GM06990 (cell line): ENCODE data around the gene KISS1.

ENCODE experiments used
- DNase-seq: peaks from one replicate; pipeline ENCODE4 v3.0.0-alpha.2; 2011; ENCODE audit not compliant: insufficient read length; ENCODE audit errors: extremely low read depth
- H3K27me3 ChIP-seq: replicated peaks from 2 replicates; pipeline ENCODE4 v1.6.0; 2011; ENCODE audit warnings: low read length; ENCODE audit not compliant: control insufficient read depth, insufficient read depth
- H3K36me3 ChIP-seq: 2 replicates; pipeline ENCODE4 v1.5.1; 2011; ENCODE audit warnings: low read length; ENCODE audit not compliant: control insufficient read depth, insufficient read depth
- H3K4me3 ChIP-seq: replicated peaks from 2 replicates; pipeline ENCODE4 v1.5.1; 2011; ENCODE audit warnings: low read depth, mild to moderate bottlenecking, control low read depth, low read length
- TF ChIP-seq, protein P1 (sequence below): IDR thresholded peaks from 2 replicates; pipeline ENCODE4 v1.5.1; 2011; ENCODE audit warnings: low read length, control low read depth, mild to moderate bottlenecking, inconsistent platforms; ENCODE audit not compliant: insufficient read depth, poor library complexity, severe bottlenecking

Gene KISS1

DNA sequence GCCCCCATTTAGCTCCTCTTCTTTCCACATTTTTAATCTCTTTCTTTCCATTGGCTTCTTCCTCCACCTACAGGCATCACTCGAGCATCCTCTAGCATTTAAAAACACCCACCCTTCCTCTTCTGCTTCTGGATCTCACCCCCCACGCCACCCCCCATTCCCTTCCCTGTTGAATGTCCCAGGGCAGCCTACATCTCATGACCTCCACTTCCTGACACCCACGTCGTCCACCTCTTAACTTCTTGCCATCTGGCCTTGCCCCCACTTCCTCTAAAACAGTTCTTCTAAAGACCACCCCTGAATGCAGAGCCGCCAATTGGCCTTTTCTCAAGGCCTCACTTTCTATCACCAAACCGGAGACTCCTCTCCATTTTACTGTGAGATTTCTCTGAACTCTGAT lies 38.3 kb downstream of the KISS1 start:
- TF ChIP-seq, protein P1, sequence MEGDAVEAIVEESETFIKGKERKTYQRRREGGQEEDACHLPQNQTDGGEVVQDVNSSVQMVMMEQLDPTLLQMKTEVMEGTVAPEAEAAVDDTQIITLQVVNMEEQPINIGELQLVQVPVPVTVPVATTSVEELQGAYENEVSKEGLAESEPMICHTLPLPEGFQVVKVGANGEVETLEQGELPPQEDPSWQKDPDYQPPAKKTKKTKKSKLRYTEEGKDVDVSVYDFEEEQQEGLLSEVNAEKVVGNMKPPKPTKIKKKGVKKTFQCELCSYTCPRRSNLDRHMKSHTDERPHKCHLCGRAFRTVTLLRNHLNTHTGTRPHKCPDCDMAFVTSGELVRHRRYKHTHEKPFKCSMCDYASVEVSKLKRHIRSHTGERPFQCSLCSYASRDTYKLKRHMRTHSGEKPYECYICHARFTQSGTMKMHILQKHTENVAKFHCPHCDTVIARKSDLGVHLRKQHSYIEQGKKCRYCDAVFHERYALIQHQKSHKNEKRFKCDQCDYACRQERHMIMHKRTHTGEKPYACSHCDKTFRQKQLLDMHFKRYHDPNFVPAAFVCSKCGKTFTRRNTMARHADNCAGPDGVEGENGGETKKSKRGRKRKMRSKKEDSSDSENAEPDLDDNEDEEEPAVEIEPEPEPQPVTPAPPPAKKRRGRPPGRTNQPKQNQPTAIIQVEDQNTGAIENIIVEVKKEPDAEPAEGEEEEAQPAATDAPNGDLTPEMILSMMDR, result no peak
- Histone ChIP-seq H3K27me3 (no peaks in the 10 kb centered on the region; the same call in 1 of the 2 replicates), H3K36me3 (no peaks in the 10 kb centered on the region), H3K4me3 (no peak overlapping the region)
- no peak for DNase-seq

DNA sequence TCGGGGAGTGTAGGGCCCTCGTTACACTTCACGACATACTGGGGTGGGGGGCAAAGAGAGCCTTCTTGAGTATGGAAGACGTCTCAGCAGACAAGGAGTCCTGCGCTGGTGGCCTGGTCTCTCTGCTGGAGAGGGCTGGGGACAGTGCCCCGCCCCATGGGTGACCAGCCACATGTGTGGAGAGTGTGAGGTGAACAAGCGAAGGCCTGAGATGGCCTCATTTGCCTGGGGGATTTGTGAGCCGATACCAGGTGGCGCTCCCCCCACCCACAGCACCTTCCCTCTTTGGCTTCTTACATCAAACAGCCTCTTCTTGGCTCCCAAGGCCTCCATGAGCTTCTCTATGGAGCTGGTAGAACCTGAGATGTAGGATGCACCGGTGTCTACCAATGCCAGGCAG lies 40.4 kb downstream of the KISS1 start:
- Histone ChIP-seq H3K4me3 (no peak overlapping the region), H3K27me3 (no peaks in the 10 kb centered on the region; the same call in 1 of the 2 replicates), H3K36me3 (no peaks in the 10 kb centered on the region)
- TF ChIP-seq, protein P1, result no peak
- DNase-seq, result no peak

DNA sequence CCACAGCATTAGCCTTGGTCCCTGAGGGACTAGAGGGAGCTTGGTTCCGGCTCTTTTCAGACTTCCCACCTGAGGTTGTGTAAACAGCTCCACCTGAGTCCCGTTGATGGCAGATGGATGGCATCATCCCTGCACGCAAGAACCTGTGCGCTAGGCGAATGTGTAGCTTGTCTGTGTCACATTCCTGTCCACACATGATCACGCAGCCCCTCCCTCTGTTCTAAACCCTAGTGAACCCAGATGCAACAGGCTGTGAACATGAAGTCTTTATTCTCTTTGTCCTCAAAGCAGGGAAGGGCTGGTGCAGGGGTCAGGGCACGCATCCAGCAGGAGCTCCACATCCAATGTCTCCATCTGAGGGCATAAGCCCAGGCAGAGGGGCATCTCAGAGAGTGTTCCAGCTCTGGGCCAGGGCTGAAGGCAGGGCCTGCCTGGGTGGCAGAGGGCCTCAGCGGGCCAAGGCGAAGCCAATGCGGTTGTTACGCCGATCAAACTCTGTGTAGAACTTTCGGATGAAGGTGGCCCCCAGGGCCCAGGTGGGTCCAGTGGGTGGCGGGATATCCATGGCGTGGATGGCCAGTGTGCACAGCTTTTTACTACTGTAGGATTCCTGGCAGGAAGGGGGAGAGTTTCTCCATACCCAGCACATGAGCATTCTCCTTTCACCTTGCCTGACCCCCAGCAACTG lies 41.6 kb downstream of the KISS1 start:
- DNase-seq, result no peak
- H3K36me3 ChIP-seq, result no peaks in the 10 kb centered on the region
- TF ChIP-seq, protein P1, result no peak
- no peak overlapping the region for H3K4me3 ChIP-seq
- no peaks in the 10 kb centered on the region; the same call in 1 of the 2 replicates for H3K27me3 ChIP-seq

DNA sequence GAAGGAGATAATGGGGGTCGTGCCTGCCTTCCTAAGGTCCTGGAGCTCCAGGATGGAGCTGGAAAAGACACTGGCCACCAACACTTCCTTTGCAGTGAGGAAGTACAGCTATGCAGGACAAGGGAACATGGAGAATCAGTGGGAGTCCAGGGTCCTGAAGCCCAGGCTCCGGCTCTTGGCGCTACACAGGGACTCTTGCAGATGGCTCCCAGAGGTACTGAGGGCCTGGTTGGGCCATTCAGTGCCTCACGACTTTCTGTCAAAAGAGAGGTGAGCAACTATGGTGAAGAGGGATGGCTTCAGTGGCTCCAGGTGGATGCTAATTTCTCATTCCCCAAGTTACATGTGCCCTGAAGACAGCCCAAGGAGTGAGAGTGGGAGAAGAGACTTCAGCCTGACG lies 42.6 kb downstream of the KISS1 start:
- TF ChIP-seq, protein P1, result no peak
- H3K27me3 ChIP-seq, result no peaks in the 10 kb centered on the region; the same call in 1 of the 2 replicates
- H3K36me3 ChIP-seq, result no peaks in the 10 kb centered on the region
- H3K4me3 ChIP-seq, result no peak overlapping the region
- no peak for DNase-seq

DNA sequence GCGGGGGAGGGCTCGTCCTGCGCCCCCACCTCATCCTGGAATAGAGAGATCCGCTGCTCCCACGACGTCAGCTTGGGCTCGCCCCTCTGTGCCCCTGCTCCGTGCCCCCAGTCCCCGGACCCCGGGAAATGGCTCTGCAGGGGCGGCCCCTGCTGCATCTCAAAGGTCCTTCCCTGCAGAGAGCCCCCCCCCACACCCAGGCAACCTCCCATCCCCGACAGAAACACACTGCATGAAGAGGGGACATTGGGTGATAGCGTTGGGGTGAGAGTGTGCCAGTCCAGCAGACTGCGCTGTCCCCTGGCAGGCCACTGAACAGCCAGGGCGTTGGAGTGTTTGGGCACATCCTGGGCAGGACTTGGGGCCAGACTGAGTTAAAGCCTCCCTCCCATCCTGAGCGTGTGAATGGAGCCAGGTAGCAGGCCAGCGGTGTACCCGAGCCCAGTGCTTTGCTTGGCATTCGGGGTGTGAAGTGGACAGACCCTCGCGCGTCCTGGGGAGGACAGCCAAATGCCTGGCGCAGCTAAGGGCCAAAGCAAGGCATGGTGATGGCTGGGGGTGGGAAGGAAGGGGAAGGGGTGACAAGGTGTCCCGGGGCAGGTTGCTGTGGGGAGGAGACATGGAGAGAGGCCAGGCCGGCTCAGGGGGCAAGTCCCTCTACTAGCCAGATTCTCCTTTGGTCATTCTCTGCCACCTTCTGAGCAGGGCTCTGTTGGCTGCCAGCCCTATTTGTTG lies 43.8 kb downstream of the KISS1 start:
- Histone ChIP-seq H3K4me3 (no peak overlapping the region), H3K27me3 (no peaks in the 10 kb centered on the region; the same call in 1 of the 2 replicates), H3K36me3 (no peaks in the 10 kb centered on the region)
- TF ChIP-seq, protein P1, result no peak
- no peak for DNase-seq
